GM19035 (cell line): Measurements from ENCODE around the gene CCDC102B.
"Not testable (repeated sequence)": the region's sequence is repeated elsewhere in the genome, so short reads cannot be mapped to it uniquely, and the experiment has no call there.

Experiments used
- ATAC-seq: cut with Tn5 transposase; IDR thresholded peaks from one replicate; pipeline ENCODE4 v1.9.1; 2021; ENCODE audit not compliant: unreplicated experiment

Gene CCDC102B

GRCh38 chr18:68826121-68826520 lies 28.2 kb downstream of the CCDC102B start:
- ATAC-seq, result no peak

- no peak for ATAC-seq
Measured at GRCh38 chr18:68830256-68831045, 32.6 kb downstream of the CCDC102B start.

- no peak for ATAC-seq
Measured at GRCh38 chr18:68833756-68834155, 35.9 kb downstream of the CCDC102B start.

GRCh38 chr18:68837665-68838451 lies 40.0 kb downstream of the CCDC102B start:
- ATAC-seq, result no peak

- ATAC-seq, result no peak
Measured at GRCh38 chr18:68839701-68840100, 41.8 kb downstream of the CCDC102B start.

- no peak for ATAC-seq
Measured at GRCh38 chr18:68840554-68841263, 42.8 kb downstream of the CCDC102B start.

- no peak for ATAC-seq
Measured at GRCh38 chr18:68841301-68841700, 43.4 kb downstream of the CCDC102B start.

- ATAC-seq, result no peak
Measured at GRCh38 chr18:68842951-68843350, 45.1 kb downstream of the CCDC102B start.

GRCh38 chr18:68843473-68844089 lies 45.7 kb downstream of the CCDC102B start:
- ATAC-seq, result no peak

GRCh38 chr18:68847219-68847837 lies 49.4 kb downstream of the CCDC102B start:
- no peak for ATAC-seq

GRCh38 chr18:68848242-68848641 lies 50.4 kb downstream of the CCDC102B start:
- no peak for ATAC-seq

- no peak for ATAC-seq
Measured at GRCh38 chr18:68854786-68855391, 57.0 kb downstream of the CCDC102B start.

- no peak for ATAC-seq
Measured at GRCh38 chr18:68855491-68855890, 57.6 kb downstream of the CCDC102B start.

GRCh38 chr18:68861365-68861764 lies 63.5 kb downstream of the CCDC102B start:
- ATAC-seq, result no peak

- no peak for ATAC-seq
Measured at GRCh38 chr18:68865021-68865420, 67.1 kb downstream of the CCDC102B start.

GRCh38 chr18:68865503-68865902 lies 67.6 kb downstream of the CCDC102B start:
- ATAC-seq, result no peak

- ATAC-seq, result no peak
Measured at GRCh38 chr18:68873003-68873402, 75.1 kb downstream of the CCDC102B start.

GRCh38 chr18:68874361-68874760 lies 76.5 kb downstream of the CCDC102B start:
- no peak for ATAC-seq

GRCh38 chr18:68879947-68880346 lies 82.1 kb downstream of the CCDC102B start:
- not testable (repeated sequence) for ATAC-seq

- no peak for ATAC-seq
Measured at GRCh38 chr18:68887410-68887809, 89.5 kb downstream of the CCDC102B start.
